NCI-H345 treated with DMSO at 0.1 percent for 48 hours (cell line): ENCODE results near the gene RAD54L.
"Not testable (repeated sequence)": the region's sequence is repeated elsewhere in the genome, so short reads cannot be mapped to it uniquely, and the experiment has no call there.

Experiments
- DNase-seq: peaks from one replicate; lab custom pipeline; 2025; ENCODE audit not compliant: unreplicated experiment; lab: John Stamatoyannopoulos, UW

RAD54L gene

DNA sequence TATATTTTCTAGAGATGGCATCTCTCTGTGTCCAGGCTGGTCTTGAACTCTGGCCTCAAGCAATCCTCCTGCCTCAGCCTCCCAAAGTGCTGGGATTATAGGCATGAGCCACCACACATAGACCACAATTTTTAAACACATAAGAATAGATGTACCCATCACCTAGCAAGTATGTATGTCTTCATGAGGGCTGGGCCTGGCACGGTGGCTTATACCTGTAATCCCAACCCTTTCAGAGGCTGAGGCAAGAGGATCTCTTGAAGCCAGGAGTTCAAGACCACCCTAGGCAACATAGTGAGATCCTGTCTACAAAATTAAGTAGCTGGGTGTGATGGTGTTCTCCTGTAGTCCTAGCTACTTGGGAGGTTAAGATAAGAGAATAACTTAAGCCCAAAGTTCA lies 69.8 kb downstream of the RAD54L start:
- no peak for DNase-seq

DNA sequence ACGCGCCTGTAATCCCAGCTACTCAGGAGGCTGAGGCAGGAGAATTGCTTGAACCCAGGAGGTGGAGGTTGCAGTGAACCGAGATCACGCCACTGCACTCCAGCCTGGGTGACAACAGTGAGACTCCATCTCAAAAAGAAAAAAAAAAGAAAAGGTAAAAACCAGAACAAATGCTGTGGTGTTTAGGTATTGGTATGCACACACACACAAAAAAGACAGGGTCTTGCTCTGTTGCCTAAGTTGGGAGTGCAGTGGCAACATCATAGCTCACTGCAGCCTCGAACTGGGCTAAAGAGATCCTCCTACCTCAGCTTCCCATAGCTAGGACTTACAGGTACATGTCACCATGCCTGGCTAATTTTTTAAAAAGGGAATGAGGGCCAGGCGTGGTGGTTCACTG lies 71.7 kb downstream of the RAD54L start:
- not testable (repeated sequence) for DNase-seq

DNA sequence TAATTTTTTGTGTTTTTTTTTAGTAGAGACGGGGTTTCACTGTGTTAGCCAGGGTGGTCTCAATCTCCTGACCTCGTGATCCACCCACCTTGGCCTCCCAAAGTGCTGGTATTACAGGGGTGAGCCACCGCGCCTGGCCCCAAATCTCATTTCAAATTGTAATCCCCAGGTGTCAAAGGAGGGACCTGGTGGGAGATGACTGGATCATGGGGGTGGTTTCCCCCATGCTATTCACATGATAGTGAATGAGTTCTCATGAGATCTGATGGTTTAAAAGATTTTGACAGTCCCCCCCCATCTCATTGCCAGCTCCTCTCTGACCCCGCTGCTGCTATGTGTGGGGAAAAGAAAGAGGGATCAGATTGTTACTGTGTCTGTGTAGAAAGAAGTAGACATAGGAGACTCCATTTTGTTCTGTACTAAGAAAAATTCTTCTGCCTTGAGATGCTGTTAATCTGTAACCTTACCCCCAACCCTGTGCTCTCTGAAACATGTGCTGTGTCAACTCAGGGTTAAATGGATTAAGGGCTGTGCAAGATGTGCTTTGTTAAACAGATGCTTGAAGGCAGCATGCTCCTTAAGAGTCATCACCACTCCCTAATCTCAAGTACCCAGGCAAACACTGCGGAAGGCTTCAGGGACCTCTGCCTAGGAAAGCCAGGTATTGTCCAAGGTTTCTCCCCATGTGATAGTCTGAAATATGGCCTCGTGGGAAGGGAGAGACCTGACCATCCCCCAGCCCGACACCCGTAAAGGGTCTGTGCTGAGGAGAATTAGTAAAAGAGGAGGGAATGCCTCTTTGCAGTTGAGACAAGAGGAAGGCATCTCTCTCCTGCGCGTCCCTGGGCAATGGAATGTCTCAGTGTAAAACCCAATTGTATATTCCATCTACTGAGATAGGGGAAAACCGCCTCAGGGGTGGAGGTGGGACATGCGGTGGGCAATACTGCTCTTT lies 72.7 kb downstream of the RAD54L start:
- not testable (repeated sequence) for DNase-seq

DNA sequence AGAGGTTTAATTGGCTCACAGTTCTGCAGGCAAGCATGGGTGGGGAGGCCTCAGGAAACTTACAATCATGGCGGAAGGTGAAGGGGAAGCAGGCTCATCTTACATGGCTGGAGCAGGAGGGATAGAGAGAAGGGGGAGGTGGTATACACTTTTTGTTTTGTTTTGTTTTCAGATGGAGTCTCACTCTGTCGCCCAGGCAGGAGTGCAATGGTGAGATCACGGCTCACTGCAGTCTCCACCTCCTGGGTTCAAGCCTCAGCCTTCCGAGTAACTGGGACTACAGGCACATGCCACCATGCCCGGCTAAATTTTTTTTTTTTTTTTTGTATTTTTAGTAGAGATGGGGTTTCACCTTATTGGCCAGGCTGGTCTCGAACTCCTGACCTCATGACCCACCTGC lies 74.6 kb downstream of the RAD54L start:
- DNase-seq, result not testable (repeated sequence)

DNA sequence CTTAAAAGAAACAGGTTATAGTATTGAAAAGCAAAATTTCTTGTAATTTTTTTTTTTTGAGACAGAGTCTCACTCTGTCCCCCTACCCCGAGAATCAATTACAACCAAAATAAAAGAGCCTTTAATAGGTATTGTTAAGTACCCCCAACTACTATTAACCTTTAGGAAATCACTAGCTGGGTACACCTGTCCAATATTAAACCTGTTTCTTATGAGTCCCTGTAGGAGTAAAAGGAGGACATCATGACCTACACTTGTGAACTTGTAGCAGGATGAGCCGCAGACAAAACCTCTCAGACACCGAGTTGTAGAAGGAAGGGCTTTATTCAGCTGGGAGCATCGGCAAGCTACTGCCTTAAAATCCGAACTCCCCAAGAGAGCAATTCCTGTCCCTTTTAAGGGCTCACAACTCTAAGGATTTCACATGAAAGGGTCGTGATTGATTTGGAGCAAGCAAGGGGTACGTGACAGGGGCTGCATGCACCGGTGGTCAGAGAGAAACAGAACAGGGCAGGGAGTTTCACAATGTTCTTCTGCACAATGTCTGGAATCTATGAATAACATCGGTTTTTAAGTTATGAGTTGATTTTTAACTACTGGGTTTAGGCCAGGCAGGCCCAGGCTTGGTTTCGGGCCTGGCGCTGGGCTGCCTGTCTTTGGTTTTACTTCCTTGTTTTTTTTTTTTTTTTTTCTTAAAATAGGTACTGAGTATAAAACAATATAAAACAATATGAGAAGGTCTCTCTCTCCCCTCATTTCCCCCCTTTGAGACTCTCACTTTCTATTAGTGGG lies 77.9 kb downstream of the RAD54L start:
- not testable (repeated sequence) for DNase-seq
